DOHH2 (cell line): ENCODE measurements around the gene MYL4.

ENCODE experiments used
- EZH2phosphoT487 ChIP-seq: fragments of 200-600 bp; sonication (generic); IDR thresholded peaks from 2 replicates; pipeline ENCODE4 v1.6.1; 2017; ENCODE audit warnings: borderline replicate concordance, mild to moderate bottlenecking, antibody characterized with exemption, low read length, moderate library complexity, mixed read lengths
- TF ChIP-seq, protein P1 (sequence below): fragments of 200-600 bp; sonication (generic); IDR thresholded peaks from one replicate; pipeline ENCODE4 v1.5.1; 2014; ENCODE audit warnings: antibody characterized with exemption, mild to moderate bottlenecking, low read depth, low read length; ENCODE audit not compliant: poor library complexity, severe bottlenecking

DNA sequence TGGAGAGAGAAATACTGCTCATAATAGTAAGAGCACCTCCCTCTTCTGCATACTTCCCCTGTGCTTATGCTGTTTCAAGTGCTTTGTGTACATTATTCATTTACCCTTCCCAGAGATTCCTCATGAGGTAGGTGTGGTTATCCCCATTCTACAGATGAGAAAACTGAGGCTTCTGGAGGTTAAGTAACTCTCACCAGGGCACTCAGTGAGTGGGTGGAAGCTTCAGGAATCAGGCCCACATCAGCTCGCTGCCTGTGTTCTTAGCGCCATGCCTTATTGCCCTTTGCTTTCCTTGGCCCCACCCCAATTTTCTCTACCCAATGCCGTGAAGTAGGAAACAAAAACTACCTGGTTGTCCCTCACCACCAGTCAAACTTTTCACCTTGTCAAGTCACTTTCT is 26.4 kb downstream of the MYL4 start:
- TF ChIP-seq, protein P1, sequence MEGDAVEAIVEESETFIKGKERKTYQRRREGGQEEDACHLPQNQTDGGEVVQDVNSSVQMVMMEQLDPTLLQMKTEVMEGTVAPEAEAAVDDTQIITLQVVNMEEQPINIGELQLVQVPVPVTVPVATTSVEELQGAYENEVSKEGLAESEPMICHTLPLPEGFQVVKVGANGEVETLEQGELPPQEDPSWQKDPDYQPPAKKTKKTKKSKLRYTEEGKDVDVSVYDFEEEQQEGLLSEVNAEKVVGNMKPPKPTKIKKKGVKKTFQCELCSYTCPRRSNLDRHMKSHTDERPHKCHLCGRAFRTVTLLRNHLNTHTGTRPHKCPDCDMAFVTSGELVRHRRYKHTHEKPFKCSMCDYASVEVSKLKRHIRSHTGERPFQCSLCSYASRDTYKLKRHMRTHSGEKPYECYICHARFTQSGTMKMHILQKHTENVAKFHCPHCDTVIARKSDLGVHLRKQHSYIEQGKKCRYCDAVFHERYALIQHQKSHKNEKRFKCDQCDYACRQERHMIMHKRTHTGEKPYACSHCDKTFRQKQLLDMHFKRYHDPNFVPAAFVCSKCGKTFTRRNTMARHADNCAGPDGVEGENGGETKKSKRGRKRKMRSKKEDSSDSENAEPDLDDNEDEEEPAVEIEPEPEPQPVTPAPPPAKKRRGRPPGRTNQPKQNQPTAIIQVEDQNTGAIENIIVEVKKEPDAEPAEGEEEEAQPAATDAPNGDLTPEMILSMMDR = no peak
- TF ChIP-seq EZH2phosphoT487 = no peak
